H9 (cell line): ENCODE data around the gene ACAA2. TPM values are rescaled to one million over a fixed set of nuclear protein-coding genes. Genes with fewer than 3 reads are reported as not detected.
A peak's percentile ranks its signal among the peaks of the same experiment; 100 is the strongest.

Experiments used
- DNase-seq: peaks from one replicate; pipeline ENCODE4 v3.0.0-alpha.2; 2017
- H2AFZ ChIP-seq: one replicate; pipeline ENCODE4 v1.6.1; 2013; ENCODE audit warnings: mild to moderate bottlenecking, low read length, control low read depth, moderate library complexity
- H2AK5ac ChIP-seq: 2 replicates; pipeline ENCODE4 v1.6.1; 2013; ENCODE audit warnings: low read length, control low read depth, mixed read lengths; ENCODE audit not compliant: insufficient read length
- H2BK120ac ChIP-seq: one replicate; pipeline ENCODE4 v1.6.1; 2013; ENCODE audit warnings: low read depth, mild to moderate bottlenecking, low read length, control low read depth, inconsistent platforms; ENCODE audit not compliant: poor library complexity, severe bottlenecking
- H2BK12ac ChIP-seq: 2 replicates; pipeline ENCODE4 v1.6.1; 2013; ENCODE audit warnings: low read length, control low read depth, mixed read lengths, low read depth; ENCODE audit not compliant: insufficient read length
- H2BK15ac ChIP-seq: 2 replicates; pipeline ENCODE4 v1.6.1; 2013; ENCODE audit warnings: low read depth, low read length, control low read depth
- H2BK20ac ChIP-seq: one replicate; pipeline ENCODE4 v1.6.1; 2013; ENCODE audit warnings: low read depth, mild to moderate bottlenecking, low read length, control low read depth, inconsistent platforms; ENCODE audit not compliant: poor library complexity, severe bottlenecking
- H2BK5ac ChIP-seq: 2 replicates; pipeline ENCODE4 v1.6.1; 2013; ENCODE audit warnings: low read length, control low read depth, mixed read lengths; ENCODE audit not compliant: insufficient read length
- H3K14ac ChIP-seq: 2 replicates; pipeline ENCODE4 v1.6.1; 2013; ENCODE audit warnings: low read length, control low read depth; ENCODE audit not compliant: insufficient read depth
- H3K18ac ChIP-seq: 2 replicates; pipeline ENCODE4 v1.6.1; 2013; ENCODE audit warnings: low read depth, mild to moderate bottlenecking, mixed read lengths, low read length, control low read depth; ENCODE audit not compliant: insufficient read length
- H3K23ac ChIP-seq: 2 replicates; pipeline ENCODE4 v1.6.1; 2013; ENCODE audit warnings: low read length, control low read depth, mixed read lengths, low read depth; ENCODE audit not compliant: insufficient read length
- H3K23me2 ChIP-seq: 2 replicates; pipeline ENCODE4 v1.6.1; 2013; ENCODE audit warnings: low read depth, mild to moderate bottlenecking, mixed read lengths, low read length, control low read depth; ENCODE audit not compliant: insufficient read length, poor library complexity, severe bottlenecking
- H3K27ac ChIP-seq: 2 replicates; pipeline ENCODE4 v1.5.1; 2013; ENCODE audit warnings: low read length, control low read depth, mixed read lengths, low read depth; ENCODE audit not compliant: insufficient read length
- H3K27me3 ChIP-seq: 2 replicates; pipeline ENCODE4 v1.6.1; 2013; ENCODE audit warnings: low read length, control low read depth, inconsistent platforms; ENCODE audit not compliant: insufficient read depth
- H3K4ac ChIP-seq: 2 replicates; pipeline ENCODE4 v1.6.1; 2013; ENCODE audit warnings: low read depth, mild to moderate bottlenecking, control low read depth, inconsistent platforms, low read length, moderate library complexity
- H3K4me1 ChIP-seq: 2 replicates; pipeline ENCODE4 v1.6.1; 2013; ENCODE audit warnings: low read length, control low read depth, inconsistent platforms; ENCODE audit not compliant: insufficient read depth
- H3K4me2 ChIP-seq: 2 replicates; pipeline ENCODE4 v1.6.1; 2013; ENCODE audit warnings: low read length, control low read depth, mixed read lengths; ENCODE audit not compliant: insufficient read length, insufficient read depth
- H3K56ac ChIP-seq: 2 replicates; pipeline ENCODE4 v1.6.1; 2013; ENCODE audit warnings: low read depth, mild to moderate bottlenecking, mixed read lengths, low read length, control low read depth; ENCODE audit not compliant: insufficient read length
- H3K79me1 ChIP-seq: 2 replicates; pipeline ENCODE4 v1.6.1; 2013; ENCODE audit warnings: low read depth, mild to moderate bottlenecking, moderate library complexity, low read length, control low read depth, inconsistent platforms; ENCODE audit not compliant: insufficient read depth, poor library complexity, severe bottlenecking
- H3K79me2 ChIP-seq: 2 replicates; pipeline ENCODE4 v1.6.1; 2013; ENCODE audit warnings: low read length, control low read depth, inconsistent platforms; ENCODE audit not compliant: insufficient read depth
- H3K9ac ChIP-seq: 2 replicates; pipeline ENCODE4 v1.6.1; 2013; ENCODE audit warnings: low read length, control low read depth, mixed read lengths; ENCODE audit not compliant: insufficient read length; ENCODE audit errors: extremely low read depth
- H3K9me3 ChIP-seq: one replicate; pipeline ENCODE4 v1.6.1; 2013; ENCODE audit warnings: low read depth, low read length, inconsistent platforms; ENCODE audit not compliant: control insufficient read depth
- H3T11ph ChIP-seq: one replicate; pipeline ENCODE4 v1.6.1; 2013; ENCODE audit warnings: mild to moderate bottlenecking, low read length, control low read depth, inconsistent platforms
- H4K20me1 ChIP-seq: one replicate; pipeline ENCODE4 v1.6.1; 2013; ENCODE audit not compliant: control insufficient read depth, insufficient read length, insufficient read depth
- H4K5ac ChIP-seq: 2 replicates; pipeline ENCODE4 v1.6.1; 2013; ENCODE audit warnings: low read depth, mild to moderate bottlenecking, mixed read lengths, low read length, control low read depth; ENCODE audit not compliant: insufficient read length
- H4K8ac ChIP-seq: replicated peaks from 2 replicates; pipeline ENCODE4 v1.6.1; 2013; ENCODE audit warnings: low read length, control low read depth, mixed read lengths, low read depth; ENCODE audit not compliant: insufficient read length
- H4K91ac ChIP-seq: 2 replicates; pipeline ENCODE4 v1.6.1; 2013; ENCODE audit warnings: low read depth, mild to moderate bottlenecking, moderate library complexity, mixed read lengths, low read length, control low read depth; ENCODE audit not compliant: insufficient read length
- H3K27ac Mint-ChIP-seq, 3 experiments: 2 replicates in 2 of 3; 3 replicates in 1 of 3; pipeline ENCODE4 v1.8.0; 2020 to 2021; ENCODE audit warnings: mixed read lengths in 3 of 3, mild to moderate bottlenecking in 1 of 3, moderate library complexity in 1 of 3
- H3K27me3 Mint-ChIP-seq: 2 replicates; pipeline ENCODE4 v1.8.0; 2021; ENCODE audit warnings: low read depth, mild to moderate bottlenecking, moderate library complexity, mixed read lengths
- H3K36me3 Mint-ChIP-seq, 3 experiments: 2 replicates in 2 of 3; 3 replicates in 1 of 3; pipeline ENCODE4 v1.8.0; 2020 to 2021; ENCODE audit warnings: low read depth in 3 of 3, mixed read lengths in 3 of 3; ENCODE audit not compliant: insufficient read depth in 1 of 3
- H3K4me1 Mint-ChIP-seq, 2 experiments: 2 replicates each; pipeline ENCODE4 v1.8.0; 2020; ENCODE audit warnings: mixed read lengths in 2 of 2
- H3K4me3 Mint-ChIP-seq, 2 experiments: 2 replicates in 1 of 2; 3 replicates in 1 of 2; pipeline ENCODE4 v1.8.0; 2020 to 2021; ENCODE audit warnings: mild to moderate bottlenecking in 2 of 2, mixed read lengths in 2 of 2, moderate library complexity in 1 of 2
- H3K9me3 Mint-ChIP-seq, 2 experiments: 2 replicates in 1 of 2; 3 replicates in 1 of 2; pipeline ENCODE4 v1.8.0; 2020; ENCODE audit warnings: mild to moderate bottlenecking in 2 of 2, mixed read lengths in 2 of 2, moderate library complexity in 1 of 2
- WGBS: extraction: QIAGEN DNeasy Blood & Tissue Kit; methylation state at CpG from one replicate; pipeline ENCODE4 v1.1.7; 2013; ENCODE audit warnings: missing lambda C conversion rate, low lambda C conversion rate, mixed read lengths; ENCODE audit not compliant: insufficient read length; ENCODE audit errors: extremely low coverage; 5-methylcytosine and 5-hydroxymethylcytosine counted together
- long read RNA-seq: library from polyadenylated mRNA; unstranded; transcript quantifications from one replicate; pipeline ENCODE4 v2.0.0, GENCODE V29; 2020
- total RNA-seq: library from RNA; stranded (reverse); gene quantifications from 2 replicates; pipeline ENCODE4 v1.2.1, GENCODE V29; 2021
- TF ChIP-seq, protein P1 (sequence below): fragments of 200-600 bp; sonication (generic); conservative IDR thresholded peaks from 3 replicates; pipeline ENCODE4 v1.8.0; 2021; ENCODE audit warnings: antibody characterized with exemption, mild to moderate bottlenecking

Gene ACAA2, protein sequence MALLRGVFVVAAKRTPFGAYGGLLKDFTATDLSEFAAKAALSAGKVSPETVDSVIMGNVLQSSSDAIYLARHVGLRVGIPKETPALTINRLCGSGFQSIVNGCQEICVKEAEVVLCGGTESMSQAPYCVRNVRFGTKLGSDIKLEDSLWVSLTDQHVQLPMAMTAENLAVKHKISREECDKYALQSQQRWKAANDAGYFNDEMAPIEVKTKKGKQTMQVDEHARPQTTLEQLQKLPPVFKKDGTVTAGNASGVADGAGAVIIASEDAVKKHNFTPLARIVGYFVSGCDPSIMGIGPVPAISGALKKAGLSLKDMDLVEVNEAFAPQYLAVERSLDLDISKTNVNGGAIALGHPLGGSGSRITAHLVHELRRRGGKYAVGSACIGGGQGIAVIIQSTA
- 115 and 116 TPM in 2 replicates for total RNA-seq
- long read RNA-seq, transcript ACAA2-205 (10 exons, 1,657 nt): minor isoform, 110 of 765 reads
- long read RNA-seq, transcript ACAA2-201 (10 exons, 3,350 nt): major isoform, 510 of 765 reads
- long read RNA-seq, partial matches to known transcripts: 29 of 765 reads
- long read RNA-seq, other reads (novel, unspliced or antisense): 115 of 765 reads

DNA sequence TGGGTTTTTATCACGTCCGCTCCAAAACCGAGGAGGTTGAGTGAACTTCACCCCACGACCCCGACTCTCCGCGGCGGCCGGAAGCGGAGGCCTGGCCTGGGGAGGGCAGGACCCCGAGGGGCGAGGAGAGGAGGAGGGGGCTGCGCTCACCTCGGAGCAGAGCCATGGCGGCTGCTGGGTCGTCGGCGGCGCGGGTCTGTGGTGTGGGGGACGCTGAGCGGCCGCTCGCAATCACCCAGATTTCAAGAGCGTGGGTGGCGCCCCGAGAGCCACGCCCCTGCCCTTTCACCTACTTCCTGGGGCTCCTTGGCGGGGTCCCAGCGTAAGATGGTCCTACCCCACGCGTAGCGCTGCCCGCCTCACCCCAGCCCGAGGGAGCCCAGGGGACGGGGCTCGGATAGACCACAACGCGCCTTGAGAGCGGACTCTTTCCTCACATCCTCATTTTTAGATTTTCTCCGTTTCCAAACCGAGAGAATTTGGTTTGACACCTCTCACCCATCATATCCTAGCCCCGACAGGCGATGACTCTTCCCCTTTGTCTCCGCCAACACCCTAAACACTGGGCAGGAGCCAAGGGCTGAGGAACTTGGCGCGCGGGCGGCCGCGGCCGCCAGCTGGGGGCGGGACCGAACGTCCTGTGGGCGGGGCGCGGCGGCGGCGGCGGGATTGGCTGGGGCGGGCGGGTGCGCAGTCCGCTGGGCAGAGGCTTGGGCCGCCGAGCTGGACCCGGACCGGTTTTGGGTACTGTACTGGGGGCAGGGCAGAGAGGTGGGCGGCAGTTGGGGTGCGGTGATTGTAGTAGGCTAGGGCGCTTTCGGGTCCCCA is at the start of gene ACAA2:
Gene ACAA2, minus strand, starts transcription at position 215 of the 828 bp plus-strand sequence. Its CDS starts 49 bp downstream, at position 166.
- Histone ChIP-seq H2BK12ac (no peak within 1 kb of the TSS), H4K91ac (no peak within 1 kb of the TSS), H2BK15ac (no peak within 1 kb of the TSS), H4K8ac (no peak within 1 kb of the TSS), H2BK120ac (no peak within 1 kb of the TSS), H3K79me2 (peaks cover 12% of the 10 kb centered on the region; the same call in 1 of the 2 replicates), H2AFZ (no peak within 1 kb of the TSS), H3K14ac (peak within 1 kb of the TSS; percentile 90), H3K23ac (no peak within 1 kb of the TSS), H2BK20ac (no peak within 1 kb of the TSS), H3K79me1 (no peaks in the 10 kb centered on the region), H3K9me3 (peaks cover 13% of the 10 kb centered on the region), H4K20me1 (no peaks in the 10 kb centered on the region), H3K4me1 (0 out of 2 replicates have a peak, but pooled peaks cover 3% of the 10 kb centered on the region), H4K5ac (peak within 1 kb of the TSS; percentile 12), H2AK5ac (no peak within 1 kb of the TSS), H2BK5ac (peak within 1 kb of the TSS; percentile 7), H3K23me2 (peaks cover 5% of the 10 kb centered on the region), H3K56ac (no peak within 1 kb of the TSS), H3K27me3 (no peaks in the 10 kb centered on the region), H3K18ac (peak within 1 kb of the TSS; percentile 85), H3K27ac (peak within 1 kb of the TSS; percentile 75), H3T11ph (no peak within 1 kb of the TSS), H3K4ac (peak within 1 kb of the TSS; percentile 11; the same call in 1 of the 2 replicates), H3K9ac (peak within 1 kb of the TSS; percentile 85), H3K4me2 (peak within 1 kb of the TSS; percentile 27)
- peak; percentile 80 for DNase-seq
- peak within 1 kb of the TSS; percentile 92 to 96 for H3K4me3 Mint-ChIP-seq
- no peaks in the 10 kb centered on the region; the same call in 1 of the 2 replicates for H3K27me3 Mint-ChIP-seq
- TF ChIP-seq, protein P1, sequence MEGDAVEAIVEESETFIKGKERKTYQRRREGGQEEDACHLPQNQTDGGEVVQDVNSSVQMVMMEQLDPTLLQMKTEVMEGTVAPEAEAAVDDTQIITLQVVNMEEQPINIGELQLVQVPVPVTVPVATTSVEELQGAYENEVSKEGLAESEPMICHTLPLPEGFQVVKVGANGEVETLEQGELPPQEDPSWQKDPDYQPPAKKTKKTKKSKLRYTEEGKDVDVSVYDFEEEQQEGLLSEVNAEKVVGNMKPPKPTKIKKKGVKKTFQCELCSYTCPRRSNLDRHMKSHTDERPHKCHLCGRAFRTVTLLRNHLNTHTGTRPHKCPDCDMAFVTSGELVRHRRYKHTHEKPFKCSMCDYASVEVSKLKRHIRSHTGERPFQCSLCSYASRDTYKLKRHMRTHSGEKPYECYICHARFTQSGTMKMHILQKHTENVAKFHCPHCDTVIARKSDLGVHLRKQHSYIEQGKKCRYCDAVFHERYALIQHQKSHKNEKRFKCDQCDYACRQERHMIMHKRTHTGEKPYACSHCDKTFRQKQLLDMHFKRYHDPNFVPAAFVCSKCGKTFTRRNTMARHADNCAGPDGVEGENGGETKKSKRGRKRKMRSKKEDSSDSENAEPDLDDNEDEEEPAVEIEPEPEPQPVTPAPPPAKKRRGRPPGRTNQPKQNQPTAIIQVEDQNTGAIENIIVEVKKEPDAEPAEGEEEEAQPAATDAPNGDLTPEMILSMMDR: no peak
- no CpG with 5 or more reads among the region's 74 CpGs for WGBS
- peaks cover 21 to 26% of the 10 kb centered on the region in 2 experiments for H3K4me1 Mint-ChIP-seq
- H3K36me3 Mint-ChIP-seq: peaks cover 23 to 34% (median 33%) of the 10 kb centered on the region in 3 experiments
- H3K27ac Mint-ChIP-seq: peak within 1 kb of the TSS; percentile 97 to 99 (median 99)
- peaks cover 20 to 24% of the 10 kb centered on the region in 2 experiments for H3K9me3 Mint-ChIP-seq
